Measurements from ENCODE around the gene CASK.

The CASK gene

DNA sequence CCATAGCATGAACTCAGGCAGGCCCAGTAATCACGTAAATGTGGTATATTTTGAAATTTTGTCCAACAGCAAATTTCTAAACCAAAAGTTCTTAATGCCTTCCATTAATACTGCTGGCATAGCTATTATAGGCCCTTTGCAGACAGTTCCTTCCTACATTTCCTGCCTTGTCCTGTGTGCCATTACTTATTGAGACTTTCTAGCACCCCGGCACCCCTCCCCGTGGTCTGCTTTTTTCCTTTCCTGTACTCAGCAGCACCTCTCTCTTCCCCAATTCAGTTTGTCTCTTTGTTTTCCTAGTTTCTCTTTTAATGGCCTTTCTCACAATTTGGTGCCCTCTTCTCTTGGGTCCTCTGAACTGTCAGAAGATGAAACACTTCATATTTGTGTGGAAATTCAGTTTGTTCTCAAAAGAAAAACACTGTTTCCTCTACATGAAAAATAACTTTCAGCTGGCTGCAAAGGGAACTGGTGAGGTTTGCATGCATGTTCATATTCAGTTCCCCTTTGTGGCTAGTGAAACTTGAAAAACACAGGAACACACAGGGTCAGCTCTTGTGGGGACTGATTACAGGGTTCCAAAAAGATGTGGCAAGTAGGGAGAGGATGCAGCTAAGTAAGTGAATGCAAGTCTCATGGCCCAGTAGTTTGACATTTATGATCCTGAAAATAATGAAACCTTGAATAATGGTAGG lies 217.5 kb downstream of the CASK start:
- TF ChIP-seq CTCF (IDR thresholded peaks at IDR 0.05; ENCODE audit: borderline replicate concordance, insufficient read depth, low read depth, low read length) = no peak
- no peak overlapping the region for H3K4me3 ChIP-seq (ENCODE audit: low read depth, low read length)

- TF ChIP-seq CTCF (IDR thresholded peaks at IDR 0.05; ENCODE audit: borderline replicate concordance, insufficient read depth, low read depth, low read length) = no peak
- H3K4me3 ChIP-seq (ENCODE audit: low read depth, low read length) = no peak overlapping the region
Observed at GRCh38 chrX:41705042-41705441, 218.3 kb downstream of the CASK start.

DNA sequence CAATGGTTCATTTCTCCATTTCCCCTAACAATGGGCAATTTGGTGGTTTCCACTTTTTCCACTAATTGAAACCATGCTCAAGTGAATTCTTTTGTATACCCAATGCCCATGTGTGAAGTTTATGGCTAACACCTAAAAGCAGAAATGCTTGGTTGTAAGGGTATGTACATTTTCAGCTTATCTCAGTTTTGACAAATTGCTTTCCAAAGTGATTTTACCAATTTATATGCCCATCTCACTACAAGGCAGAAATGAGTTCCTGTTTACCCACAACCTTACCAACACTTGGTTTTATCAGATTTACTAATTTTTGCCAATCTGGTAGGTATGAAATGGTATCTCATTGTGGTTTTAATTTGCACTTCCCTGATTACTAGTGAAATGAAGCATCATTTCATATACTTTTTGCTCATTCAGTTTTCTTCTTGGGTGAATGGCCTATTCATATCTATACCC lies 219.8 kb downstream of the CASK start:
- no peak for TF ChIP-seq CTCF (IDR thresholded peaks at IDR 0.05; ENCODE audit: borderline replicate concordance, insufficient read depth, low read depth, low read length)
- H3K4me3 ChIP-seq (ENCODE audit: low read depth, low read length) = no peak overlapping the region

GRCh38 chrX:41695426-41695825 lies 227.9 kb downstream of the CASK start:
- TF ChIP-seq CTCF (IDR thresholded peaks at IDR 0.05; ENCODE audit: borderline replicate concordance, insufficient read depth, low read depth, low read length) = no peak
- no peak overlapping the region for H3K4me3 ChIP-seq (ENCODE audit: low read depth, low read length)

- no peak overlapping the region for H3K4me3 ChIP-seq (ENCODE audit: low read depth, low read length)
- TF ChIP-seq CTCF (IDR thresholded peaks at IDR 0.05; ENCODE audit: borderline replicate concordance, insufficient read depth, low read depth, low read length) = no peak
Observed at GRCh38 chrX:41693024-41693423, 230.3 kb downstream of the CASK start.

DNA sequence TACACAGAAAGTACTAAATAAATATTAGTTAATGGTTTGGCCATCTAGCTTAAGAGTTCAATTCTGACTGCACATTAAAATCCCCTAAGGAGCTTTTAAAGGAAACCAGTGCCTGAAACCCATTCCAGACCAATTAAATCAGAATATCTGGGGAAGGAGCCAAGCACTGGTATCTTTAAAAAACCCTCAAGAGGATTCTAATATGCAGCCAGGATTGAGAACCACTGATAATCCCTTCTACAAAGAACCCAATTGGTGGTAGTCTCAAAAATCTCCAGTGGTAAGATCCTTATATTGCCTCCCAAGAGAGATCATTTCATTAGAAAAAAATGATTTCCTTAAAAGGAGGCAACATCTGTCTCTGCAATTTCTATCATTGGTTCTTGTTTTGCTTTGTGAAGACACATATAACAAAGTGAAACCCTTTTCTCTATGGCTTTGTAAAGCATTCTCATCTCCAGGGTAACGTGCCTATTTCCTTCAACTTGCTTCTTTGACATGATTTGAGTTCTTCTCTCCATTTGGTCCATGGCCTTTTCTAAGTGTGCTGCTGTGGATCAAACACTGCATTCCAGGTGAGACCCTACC lies 231.1 kb downstream of the CASK start:
- TF ChIP-seq CTCF (IDR thresholded peaks at IDR 0.05; ENCODE audit: borderline replicate concordance, insufficient read depth, low read depth, low read length) = no peak
- H3K4me3 ChIP-seq (ENCODE audit: low read depth, low read length) = no peak overlapping the region

DNA sequence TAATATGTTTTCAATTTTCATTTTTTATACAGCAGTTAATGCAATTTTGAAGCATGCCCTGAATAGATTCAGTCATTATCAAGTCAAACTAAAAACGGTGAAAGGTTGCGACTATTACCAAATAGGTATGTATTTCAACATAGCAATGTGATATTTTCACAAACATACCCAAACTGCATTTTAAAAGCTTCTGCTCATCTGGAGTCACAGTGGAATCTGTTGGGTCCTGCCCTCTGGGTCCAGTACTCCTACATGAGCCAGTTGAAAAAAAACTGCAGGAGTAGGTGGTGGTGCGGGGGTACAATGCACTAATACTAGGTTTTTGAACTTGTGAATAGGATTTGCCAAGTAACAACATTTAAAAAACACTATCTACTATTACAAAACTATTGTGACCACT lies 233.6 kb downstream of the CASK start:
- TF ChIP-seq CTCF (IDR thresholded peaks at IDR 0.05; ENCODE audit: borderline replicate concordance, insufficient read depth, low read depth, low read length) = no peak
- H3K4me3 ChIP-seq (ENCODE audit: low read depth, low read length) = no peak overlapping the region

Measured in GM12875 (cell line).